IMR-90 (cell line): Measurements from ENCODE around the gene PPP1R9B. TPM values are rescaled to one million over a fixed set of nuclear protein-coding genes. Genes with fewer than 3 reads are reported as not detected.

Experiments
- ATAC-seq: fragments of 200-7000 bp; cut with Tn5 transposase; 2 replicates; pipeline ENCODE4 v1.9.1; 2020; ENCODE audit warnings: low read depth, mild to moderate bottlenecking, moderate library complexity
- BruUV-seq: library from RNA; stranded (reverse); fragments of 400-500 nt; replicated peaks from 2 replicates; lab custom pipeline; 2021; lab: Mats Ljungman, UMichigan
- CTCF ChIA-PET: fragments of 300-600 bp; formaldehyde crosslinking; extraction: SDS; loops from one replicate; lab custom pipeline; 2021; ENCODE audit warnings: antibody characterized with exemption; lab: Yijun Ruan, JAX
- POLR2A ChIA-PET: fragments of 300-600 bp; sonication (Branson Sonifier 250); formaldehyde crosslinking; loops from one replicate; lab custom pipeline; 2022; ENCODE audit warnings: antibody characterized with exemption; ENCODE audit not compliant: unreplicated experiment; lab: Charles Lee
- DNase-seq: peaks from one replicate; pipeline ENCODE4 v3.0.0; 2013
- H2AFZ ChIP-seq: replicated peaks from 2 replicates; pipeline ENCODE3; 2013; ENCODE audit warnings: low read length, mild to moderate bottlenecking; ENCODE audit not compliant: poor library complexity
- H2AK5ac ChIP-seq: 2 replicates; pipeline ENCODE4 v1.6.1; 2013; ENCODE audit warnings: low read depth, low read length, inconsistent platforms
- H2AK9ac ChIP-seq: replicated peaks from 2 replicates; pipeline ENCODE3; 2013; ENCODE audit warnings: mild to moderate bottlenecking, low read depth, low read length, moderate library complexity; ENCODE audit not compliant: poor library complexity
- H2BK120ac ChIP-seq: 2 replicates; pipeline ENCODE4 v1.6.1; 2013; ENCODE audit warnings: low read depth, low read length, inconsistent platforms
- H2BK15ac ChIP-seq: 3 replicates; pipeline ENCODE4 v1.6.1; 2013; ENCODE audit warnings: low read depth, low read length, inconsistent platforms
- H2BK20ac ChIP-seq: 2 replicates; pipeline ENCODE4 v1.6.1; 2013; ENCODE audit warnings: low read depth, mild to moderate bottlenecking, inconsistent platforms, low read length, moderate library complexity
- H2BK5ac ChIP-seq: 2 replicates; pipeline ENCODE4 v1.6.1; 2013; ENCODE audit warnings: mild to moderate bottlenecking, low read depth, low read length, inconsistent platforms; ENCODE audit not compliant: poor library complexity, severe bottlenecking
- H3K14ac ChIP-seq: replicated peaks from 2 replicates; pipeline ENCODE4 v1.6.1; 2013; ENCODE audit warnings: low read depth, low read length, inconsistent platforms
- H3K18ac ChIP-seq: 2 replicates; pipeline ENCODE4 v1.6.1; 2013; ENCODE audit warnings: low read depth, low read length, control low read depth
- H3K23ac ChIP-seq: 2 replicates; pipeline ENCODE4 v1.6.1; 2013; ENCODE audit warnings: low read depth, low read length, inconsistent platforms
- H3K27ac ChIP-seq: 2 replicates; pipeline ENCODE4 v1.5.1; 2013; ENCODE audit warnings: mild to moderate bottlenecking, control low read depth, low read length; ENCODE audit not compliant: insufficient read depth
- H3K27me3 ChIP-seq: 2 replicates; pipeline ENCODE4 v1.6.1; 2013; ENCODE audit warnings: low read length; ENCODE audit not compliant: control insufficient read depth, insufficient read depth
- H3K36me3 ChIP-seq: 2 replicates; pipeline ENCODE4 v1.6.1; 2013; ENCODE audit warnings: low read length, mixed read lengths; ENCODE audit not compliant: control insufficient read depth, insufficient read depth
- H3K4ac ChIP-seq: 2 replicates; pipeline ENCODE4 v1.6.1; 2013; ENCODE audit warnings: low read depth, low read length, inconsistent platforms
- H3K4me1 ChIP-seq: 2 replicates; pipeline ENCODE4 v1.6.1; 2013; ENCODE audit warnings: low read length, mixed read lengths; ENCODE audit not compliant: control insufficient read depth, insufficient read depth
- H3K4me2 ChIP-seq: 2 replicates; pipeline ENCODE4 v1.6.1; 2013; ENCODE audit warnings: low read depth, mild to moderate bottlenecking, control low read depth, low read length, moderate library complexity
- H3K4me3 ChIP-seq: 2 replicates; pipeline ENCODE4 v1.5.1; 2013; ENCODE audit warnings: low read depth, mild to moderate bottlenecking, control low read depth, low read length, moderate library complexity; ENCODE audit not compliant: insufficient read depth
- H3K56ac ChIP-seq: 2 replicates; pipeline ENCODE4 v1.6.1; 2013; ENCODE audit warnings: low read length, inconsistent platforms; ENCODE audit not compliant: insufficient read depth; ENCODE audit errors: extremely low read depth
- H3K79me1 ChIP-seq, 2 experiments: 2 replicates each; pipeline ENCODE4 v1.6.1; 2013; ENCODE audit warnings: low read length in 2 of 2, inconsistent platforms in 1 of 2, low read depth in 1 of 2
- H3K9ac ChIP-seq: 2 replicates; pipeline ENCODE4 v1.6.1; 2013; ENCODE audit warnings: low read depth, low read length, control low read depth
- H3K9me1 ChIP-seq: 2 replicates; pipeline ENCODE4 v1.6.1; 2013; ENCODE audit warnings: low read length, inconsistent platforms; ENCODE audit not compliant: insufficient read depth
- H3K9me3 ChIP-seq: 2 replicates; pipeline ENCODE4 v1.6.1; 2013; ENCODE audit warnings: low read length; ENCODE audit not compliant: control insufficient read depth, insufficient read depth
- H4K20me1 ChIP-seq: 2 replicates; pipeline ENCODE4 v1.6.1; 2013; ENCODE audit warnings: low read length, inconsistent platforms; ENCODE audit not compliant: insufficient read depth
- H4K5ac ChIP-seq: 2 replicates; pipeline ENCODE4 v1.6.1; 2013; ENCODE audit warnings: mild to moderate bottlenecking, low read depth, low read length, control low read depth
- H4K8ac ChIP-seq, 2 experiments: 2 replicates each; pipeline ENCODE4 v1.6.1; 2013; ENCODE audit warnings: low read depth in 2 of 2, low read length in 2 of 2, control low read depth in 1 of 2, inconsistent platforms in 1 of 2
- H4K91ac ChIP-seq: 2 replicates; pipeline ENCODE4 v1.6.1; 2013; ENCODE audit warnings: low read depth, low read length, inconsistent platforms; ENCODE audit not compliant: insufficient read depth
- BHLHE40 ChIP-seq: fragments of 150-350 bp; IDR thresholded peaks from 2 replicates; pipeline ENCODE4 v1.6.1; 2016; ENCODE audit warnings: mild to moderate bottlenecking, low read depth, low read length
- CEBPB ChIP-seq: IDR thresholded peaks from 2 replicates; pipeline ENCODE4 v1.6.1; 2012; ENCODE audit warnings: low read depth, low read length, improper control_type of control experiment
- CHD1 ChIP-seq: IDR thresholded peaks from 2 replicates; pipeline ENCODE4 v1.6.1; 2012; ENCODE audit warnings: low read depth, low read length, improper control_type of control experiment
- CTCF ChIP-seq: conservative IDR thresholded peaks from 2 replicates; pipeline ENCODE4 v1.5.1; 2012; ENCODE audit warnings: mild to moderate bottlenecking, low read depth, low read length, improper control_type of control experiment
- ELK1 ChIP-seq: fragments of 150-350 bp; IDR thresholded peaks from 2 replicates; pipeline ENCODE4 v1.6.1; 2016; ENCODE audit warnings: low read depth, mild to moderate bottlenecking, low read length, moderate library complexity, borderline replicate concordance
- MAFK ChIP-seq: IDR thresholded peaks from 2 replicates; pipeline ENCODE4 v1.6.1; 2012; ENCODE audit warnings: low read depth, low read length, improper control_type of control experiment
- MAZ ChIP-seq: IDR thresholded peaks from 2 replicates; pipeline ENCODE4 v1.6.1; 2012; ENCODE audit warnings: low read depth, mild to moderate bottlenecking, low read length, improper control_type of control experiment, moderate library complexity, borderline replicate concordance
- MXI1 ChIP-seq: IDR thresholded peaks from 2 replicates; pipeline ENCODE4 v1.6.1; 2012; ENCODE audit warnings: low read depth, mild to moderate bottlenecking, low read length, moderate library complexity, borderline replicate concordance
- POLR2A ChIP-seq: IDR thresholded peaks from 2 replicates; pipeline ENCODE4 v1.6.1; 2012; ENCODE audit warnings: mild to moderate bottlenecking, low read depth, low read length
- RCOR1 ChIP-seq: IDR thresholded peaks from 2 replicates; pipeline ENCODE4 v1.6.1; 2012; ENCODE audit warnings: mild to moderate bottlenecking, low read length, improper control_type of control experiment; ENCODE audit not compliant: insufficient replicate concordance
- RFX5 ChIP-seq: IDR thresholded peaks from 2 replicates; pipeline ENCODE4 v1.8.0; 2012; ENCODE audit warnings: low read depth, mild to moderate bottlenecking, low read length, moderate library complexity
- SMC3 ChIP-seq: fragments of 150-350 bp; IDR thresholded peaks from 2 replicates; pipeline ENCODE4 v1.6.1; 2016; ENCODE audit warnings: low read depth, mild to moderate bottlenecking, antibody characterized with exemption, low read length, moderate library complexity
- WGBS, 2 experiments: methylation state at CpG; one replicate each; pipeline versions ENCODE4 v1.1.5 to v1.1.7; 2013; ENCODE audit warnings: missing lambda C conversion rate in 2 of 2; ENCODE audit not compliant: insufficient read length in 1 of 2; ENCODE audit errors: extremely low coverage in 2 of 2; 5-methylcytosine and 5-hydroxymethylcytosine counted together
- dilution Hi-C: fragments of 300-500 bp; cut with HindIII; formaldehyde crosslinking; loops from one replicate; pipeline ENCODE4 v1.14.3; 2018; ENCODE audit warnings: low sequenced_read_pairs; ENCODE audit not compliant: unreplicated experiment
- in situ Hi-C: fragments of 300-500 bp; cut with MboI; formaldehyde crosslinking; loops from 3 replicates; pipeline ENCODE4 v1.14.3; 2019; ENCODE audit warnings: low sequenced_read_pairs, inconsistent platforms, mixed read lengths
- intact Hi-C: fragments of 100-400 bp; cut with micrococcal nuclease; formaldehyde crosslinking; loops from 2 replicates; pipeline ENCODE4 v1.10.0; 2022
- polyA plus RNA-seq, 3 experiments: library from polyadenylated mRNA; depleted of rRNA; stranded (reverse); fragments of >200 nt; gene quantifications; 2 replicates each; pipeline ENCODE4 v1.2.3, GENCODE V29; 2012; ENCODE audit warnings: low replicate concordance in 1 of 3
- total RNA-seq: library from RNA; depleted of rRNA; stranded (reverse); fragments of >200 nt; gene quantifications from 2 replicates; pipeline ENCODE4 v1.2.3, GENCODE V29; 2012
- TF ChIP-seq, protein P1 (sequence below): fragments of 150-350 bp; IDR thresholded peaks from 2 replicates; pipeline ENCODE4 v1.6.1; 2017; ENCODE audit warnings: mild to moderate bottlenecking, antibody characterized with exemption, low read length, low read depth

Gene PPP1R9B
- total and polyA plus RNA-seq, 2 of the 4 experiments (the other 2 are of a cell fraction), result 23.0 to 28.0 TPM

- no TSS peak for BruUV-seq
- H3K23ac ChIP-seq, result peak overlapping the region; percentile 58
- dilution Hi-C loops, result no loop called here
- H4K20me1 ChIP-seq, result peaks cover 56% of the 10 kb centered on the region
- peaks cover 7% of the 10 kb centered on the region for H3K9me1 ChIP-seq
- H4K8ac ChIP-seq, result no peak overlapping the region
- H3K4ac ChIP-seq, result peak overlapping the region; percentile 45
- in situ Hi-C loops, result no loop called here
- CTCF ChIA-PET, result interaction anchor here (0.5 to 1.8 kb wide), 4 partner anchors 10 to 144 kb away, joined by 3 to 5 read pairs (median 4); no protein-coding TSS in a partner anchor
- H3K18ac ChIP-seq, result no peak overlapping the region
- H3K9me3 ChIP-seq, result no peaks in the 10 kb centered on the region
- H3K14ac ChIP-seq, result peak overlapping the region; percentile 53; the same call in 1 of the 2 replicates
- peaks cover 27% of the 10 kb centered on the region for H3K4me1 ChIP-seq
- H2AK9ac ChIP-seq, result peak overlapping the region; percentile 91
- H2BK15ac ChIP-seq, result peak overlapping the region; percentile 30; the same call in 1 of the 3 replicates
- H3K36me3 ChIP-seq, result peaks cover 19% of the 10 kb centered on the region
- no peaks in the 10 kb centered on the region for H3K27me3 ChIP-seq
- H3K4me2 ChIP-seq, result peak overlapping the region; percentile 96
- peaks cover 9 to 69% of the 10 kb centered on the region in 2 experiments; a peak in 3 of 4 replicates for H3K79me1 ChIP-seq
- peak; percentile 39 for DNase-seq
- ATAC-seq, result peak; percentile 10
- peak overlapping the region; percentile 64 for H3K27ac ChIP-seq
- peak overlapping the region; percentile 86 for H3K4me3 ChIP-seq
- no peak overlapping the region for H2BK20ac ChIP-seq
- intact Hi-C loops, result loop anchor here (2.0 kb wide), 1 partner anchor 54 kb away; the partner anchor contains the start of gene PDK2
- H2AFZ ChIP-seq, result peak overlapping the region; percentile 15
- peak overlapping the region; percentile 39; the same call in 1 of the 2 replicates for H2BK120ac ChIP-seq
- peak overlapping the region; percentile 46; the same call in 1 of the 2 replicates for H4K91ac ChIP-seq
- H3K9ac ChIP-seq, result peak overlapping the region; percentile 77
- POLR2A ChIA-PET, result no interaction called here
- H2BK5ac ChIP-seq, result peak overlapping the region; percentile 49
- peak overlapping the region; percentile 65 for H2AK5ac ChIP-seq
- no peak overlapping the region for H4K5ac ChIP-seq
- WGBS, 2 experiments, result no CpG with 5 or more reads among the region's 25 CpGs
- 0 out of 2 replicates have a peak overlapping the region, but pooled peaks have one; percentile 13 for H3K56ac ChIP-seq
- TF ChIP-seq MXI1 (peak; percentile 42; the same call in 1 of the 2 replicates), MAFK (no peak), RCOR1 (no peak), CEBPB (no peak), BHLHE40 (peak; percentile 66), CTCF (peak; percentile 39), SMC3 (no peak), POLR2A (no peak), ELK1 (no peak), CHD1 (no peak), RFX5 (no peak), MAZ (peak; percentile 54; the same call in 1 of the 2 replicates)
- TF ChIP-seq, protein P1, sequence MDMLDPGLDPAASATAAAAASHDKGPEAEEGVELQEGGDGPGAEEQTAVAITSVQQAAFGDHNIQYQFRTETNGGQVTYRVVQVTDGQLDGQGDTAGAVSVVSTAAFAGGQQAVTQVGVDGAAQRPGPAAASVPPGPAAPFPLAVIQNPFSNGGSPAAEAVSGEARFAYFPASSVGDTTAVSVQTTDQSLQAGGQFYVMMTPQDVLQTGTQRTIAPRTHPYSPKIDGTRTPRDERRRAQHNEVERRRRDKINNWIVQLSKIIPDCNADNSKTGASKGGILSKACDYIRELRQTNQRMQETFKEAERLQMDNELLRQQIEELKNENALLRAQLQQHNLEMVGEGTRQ, result peak; percentile 48
Observed at GRCh38 chr17:50148226-50149090, 2.0 kb downstream of the PPP1R9B start.
